ENCODE data around the gene TUBGCP2. TPM values are rescaled to one million over a fixed set of nuclear protein-coding genes. Genes with fewer than 3 reads are reported as not detected.
A peak's percentile ranks its signal among the peaks of the same experiment; 100 is the strongest.

TUBGCP2 gene
- polyA plus RNA-seq, 1 donor (not counting 4 experiments of a cell fraction or from before 2014, with no cell fraction given) = 55.8 TPM

GRCh38 chr10:133229265-133230043 is 79.2 kb downstream of the TUBGCP2 start:
- no peak overlapping the region for H3K4me2 ChIP-seq (ENCODE audit: control insufficient read depth, extremely low read depth, insufficient read depth, low read depth, low read length)
- dilution Hi-C loops (cut with MboI; ENCODE audit: extremely low pct_ligation_motif_present, low sequenced_read_pairs) = no loop called here
- FAIRE-seq = no peak
- no peak overlapping the region for H3K27ac ChIP-seq (ENCODE audit: control insufficient read depth, insufficient read depth, low read length)
- H4K20me1 ChIP-seq (ENCODE audit: control insufficient read depth, extremely low read depth, insufficient read depth, low read length) = no peaks in the 10 kb centered on the region
- DNase-seq (ENCODE audit: low read depth, low spot score) = no peak
- no peaks in the 10 kb centered on the region for H3K36me3 ChIP-seq (ENCODE audit: control insufficient read depth in 2 of 2, extremely low read depth in 1 of 2, insufficient read depth in 2 of 2, low read length in 2 of 2)
- no peak for TF ChIP-seq CTCF (optimal IDR thresholded peaks at IDR 0.05 in 1 of 3, IDR thresholded peaks at IDR 0.05 in 1 of 3, conservative IDR thresholded peaks at IDR 0.05 in 1 of 3; ENCODE audit: extremely low read depth in 1 of 3, insufficient read depth in 2 of 3, low read length in 3 of 3)
- peak; percentile 97 for TF ChIP-seq EZH2 (IDR thresholded peaks at IDR 0.05; ENCODE audit: low read length)
- no peak overlapping the region for H3K9ac ChIP-seq (ENCODE audit: control insufficient read depth, extremely low read depth, insufficient read depth, low read length)
- no peaks in the 10 kb centered on the region for H3K9me1 ChIP-seq (ENCODE audit: control insufficient read depth, extremely low read depth, insufficient read depth, low read length)
- H3K79me2 ChIP-seq (ENCODE audit: control insufficient read depth, insufficient read depth, low read length) = no peaks in the 10 kb centered on the region
- H2AFZ ChIP-seq (ENCODE audit: control insufficient read depth, low read length) = no peak overlapping the region
- no peaks in the 10 kb centered on the region for H3K9me3 ChIP-seq (ENCODE audit: control insufficient read depth, low read depth, low read length)
- peaks cover 77% of the 10 kb centered on the region for H3K27me3 ChIP-seq (ENCODE audit: control insufficient read depth, extremely low read depth, insufficient read depth, low read length)
- H3K4me1 ChIP-seq (ENCODE audit: control insufficient read depth, extremely low read depth, insufficient read depth, low read length) = peaks cover 4% of the 10 kb centered on the region
- H3K4me3 ChIP-seq (ENCODE audit: control insufficient read depth in 2 of 3, extremely low read depth in 1 of 3, insufficient read depth in 2 of 3, low read depth in 1 of 3, low read length in 3 of 3) = no peak overlapping the region

Small RNA genes within 50 kb of the gene (small RNA-seq; reads per million reads assigned to genes)
- gene BANF1P2 (ENCODE audit: insufficient read length in 3 of 3, low read depth in 3 of 3, low replicate concordance in 1 of 3) = 0 reads per million in 3 experiments

Other genes starting within 250 kb of the TUBGCP2 start
- not detected in 3 replicates for gene ADGRA1, start 220.9 kb downstream of the TUBGCP2 start, polyA plus RNA-seq
- 0.02 to 0.32 TPM (median 0.20 TPM) in 3 replicates for gene KNDC1, start 148.7 kb downstream of the TUBGCP2 start, polyA plus RNA-seq
- gene UTF1, start 78.7 kb downstream of the TUBGCP2 start, polyA plus RNA-seq = not detected in 3 replicates
- not detected in 3 replicates for gene VENTX, start 71.0 kb downstream of the TUBGCP2 start, polyA plus RNA-seq
- gene ADAM8, start 32.0 kb downstream of the TUBGCP2 start, polyA plus RNA-seq = 24.9 to 55.4 TPM (median 42.0 TPM) in 3 replicates
- 15.3 to 22.0 TPM (median 20.2 TPM) in 3 replicates for gene ZNF511, start within 50 bp of the TUBGCP2 start, polyA plus RNA-seq
- gene CALY, start 28.0 kb upstream of the TUBGCP2 start, polyA plus RNA-seq = not detected in 3 replicates
- not detected in 3 replicates for gene PRAP1, start 38.5 kb upstream of the TUBGCP2 start, polyA plus RNA-seq
- gene FUOM, start 49.1 kb upstream of the TUBGCP2 start, polyA plus RNA-seq = 11.3 to 15.5 TPM (median 14.2 TPM) in 3 replicates
- 18.1 to 73.9 TPM (median 27.1 TPM) in 3 replicates for gene ECHS1, start 64.5 kb upstream of the TUBGCP2 start, polyA plus RNA-seq
- 2.5 to 2.8 TPM (median 2.6 TPM) in 3 replicates for gene PAOX, start 70.4 kb upstream of the TUBGCP2 start, polyA plus RNA-seq
- gene MTG1, start 85.3 kb upstream of the TUBGCP2 start, polyA plus RNA-seq = 30.8 to 36.9 TPM (median 31.6 TPM) in 3 replicates
- 0.01 to 0.04 TPM (median 0.02 TPM) in 3 replicates for gene SPRN, start 115.8 kb upstream of the TUBGCP2 start, polyA plus RNA-seq
- gene SCART1, start 145.1 kb upstream of the TUBGCP2 start, polyA plus RNA-seq = 0.58 to 0.75 TPM (median 0.70 TPM) in 3 replicates
- gene CYP2E1, start 218.5 kb upstream of the TUBGCP2 start, polyA plus RNA-seq = 0.73 to 0.77 TPM (median 0.77 TPM) in 3 replicates

Data from keratinocyte (primary cell).